AG20443 (cell line): ENCODE data around the gene TARBP1.

ENCODE experiments used
- DNase-seq: peaks from one replicate; pipeline ENCODE4 v3.0.0; 2012; ENCODE audit warnings: low spot score, mixed read lengths

The TARBP1 gene

GRCh38 chr1:234345237-234345636 is 133.7 kb downstream of the TARBP1 start:
- no peak for DNase-seq

- no peak for DNase-seq
Measured at GRCh38 chr1:234342774-234343173, 136.2 kb downstream of the TARBP1 start.
